ENCODE results near the gene AFAP1. TPM values are rescaled to one million over a fixed set of nuclear protein-coding genes. Genes with fewer than 3 reads are reported as not detected.

AFAP1 gene
- total RNA-seq, 4 donors from 2014 or later: 8.2 to 55.0 (median 28.9) TPM

- Histone ChIP-seq H3K27me3 (no peaks in the 10 kb centered on the region), H3K4me1 (peaks cover 10 to 18% of the 10 kb centered on the region in 2 donors), H3K27ac (peak overlapping the region; percentile 84 to 96), H3K9me3 (no peaks in the 10 kb centered on the region), H3K4me3 (no peak overlapping the region), H3K36me3 (no peaks in the 10 kb centered on the region)
- TF ChIP-seq POLR2A (IDR thresholded peaks at IDR 0.05): no peak
- no peak for TF ChIP-seq CTCF (IDR thresholded peaks at IDR 0.05)
- intact Hi-C loops (cut with DNase I; ENCODE audit: low total_unique reads): loop anchor here (10.0 kb wide), 1 partner anchor 1833 kb away; no protein-coding TSS in a partner anchor
- DNase-seq: no peak
Observed at GRCh38 chr4:7841894-7842293, 97.8 kb downstream of the AFAP1 start.

GRCh38 chr4:7841071-7841470 lies 98.6 kb downstream of the AFAP1 start:
- peak overlapping the region; percentile 84 to 96 for H3K27ac ChIP-seq
- no peaks in the 10 kb centered on the region for H3K36me3 ChIP-seq
- H3K4me1 ChIP-seq: peaks cover 10 to 18% of the 10 kb centered on the region in 2 donors
- intact Hi-C loops (cut with DNase I; ENCODE audit: low total_unique reads): loop anchor here (10.0 kb wide), 1 partner anchor 1834 kb away; no protein-coding TSS in a partner anchor
- H3K4me3 ChIP-seq: no peak overlapping the region
- no peaks in the 10 kb centered on the region for H3K9me3 ChIP-seq
- no peaks in the 10 kb centered on the region for H3K27me3 ChIP-seq
- DNase-seq: no peak
- TF ChIP-seq CTCF (IDR thresholded peaks at IDR 0.05) (no peak), POLR2A (IDR thresholded peaks at IDR 0.05) (no peak)

GRCh38 chr4:7839856-7840255 lies 99.8 kb downstream of the AFAP1 start:
- DNase-seq: no peak
- no peaks in the 10 kb centered on the region for H3K36me3 ChIP-seq
- no peak overlapping the region for H3K27ac ChIP-seq
- TF ChIP-seq CTCF (IDR thresholded peaks at IDR 0.05): no peak
- no peak for TF ChIP-seq POLR2A (IDR thresholded peaks at IDR 0.05)
- intact Hi-C loops (cut with DNase I; ENCODE audit: low total_unique reads): loop anchor here (10.0 kb wide), 1 partner anchor 1835 kb away; no protein-coding TSS in a partner anchor
- H3K4me3 ChIP-seq: no peak overlapping the region
- H3K27me3 ChIP-seq: no peaks in the 10 kb centered on the region
- H3K4me1 ChIP-seq: peaks cover 6 to 15% of the 10 kb centered on the region in 2 donors
- no peaks in the 10 kb centered on the region for H3K9me3 ChIP-seq

GRCh38 chr4:7838136-7838782 lies 101.4 kb downstream of the AFAP1 start:
- intact Hi-C loops (cut with DNase I; ENCODE audit: low total_unique reads): no loop called here
- no peak overlapping the region for H3K27ac ChIP-seq
- no peak overlapping the region for H3K4me3 ChIP-seq

More at GRCh38 chr4:7838136-7838782, 101.4 kb downstream of the AFAP1 start:
- peaks cover 3 to 5% of the 10 kb centered on the region in 2 donors for H3K4me1 ChIP-seq
- no peaks in the 10 kb centered on the region for H3K27me3 ChIP-seq
- TF ChIP-seq POLR2A (IDR thresholded peaks at IDR 0.05) (no peak), CTCF (IDR thresholded peaks at IDR 0.05) (no peak)
- no peaks in the 10 kb centered on the region for H3K36me3 ChIP-seq
- no peaks in the 10 kb centered on the region for H3K9me3 ChIP-seq
- DNase-seq: no peak

Measured in uterus (tissue), 4 donors.